WTC11 (cell line): ENCODE measurements around the gene SMARCA2. TPM values are rescaled to one million over a fixed set of nuclear protein-coding genes. Genes with fewer than 3 reads are reported as not detected.

Experiments used
- ATAC-seq: fragments of 200-7000 bp; cut with Tn5 transposase; 2 replicates; pipeline ENCODE4 v1.10.0; 2021; ENCODE audit warnings: mild to moderate bottlenecking, moderate library complexity
- CTCF ChIA-PET: fragments of 300-600 bp; sonication (Branson Sonifier 250); formaldehyde crosslinking; loops from one replicate; lab custom pipeline; 2021; ENCODE audit warnings: antibody characterized with exemption; lab: Charles Lee
- POLR2A ChIA-PET: fragments of 350-600 bp; sonication (Branson Sonifier 250); formaldehyde crosslinking; loops from one replicate; lab custom pipeline; 2021; ENCODE audit warnings: antibody characterized with exemption; lab: Charles Lee
- DNase-seq: peaks from one replicate; pipeline ENCODE4 v3.0.0; 2021; ENCODE audit warnings: low spot score
- H3K27ac Mint-ChIP-seq: 2 replicates; pipeline ENCODE4 v1.8.0; 2021; ENCODE audit warnings: mixed read lengths
- H3K27me3 Mint-ChIP-seq: 2 replicates; pipeline ENCODE4 v1.8.0; 2021; ENCODE audit warnings: low read depth, mild to moderate bottlenecking, moderate library complexity, mixed read lengths
- H3K36me3 Mint-ChIP-seq: 2 replicates; pipeline ENCODE4 v1.8.0; 2021; ENCODE audit warnings: mixed read lengths
- H3K4me1 Mint-ChIP-seq: 2 replicates; pipeline ENCODE4 v1.8.0; 2022; ENCODE audit warnings: mixed read lengths
- H3K4me3 Mint-ChIP-seq: 2 replicates; pipeline ENCODE4 v1.8.0; 2021; ENCODE audit warnings: mild to moderate bottlenecking, moderate library complexity, mixed read lengths
- H3K9me3 Mint-ChIP-seq: 2 replicates; pipeline ENCODE4 v1.8.0; 2021; ENCODE audit warnings: mixed read lengths
- ELF4 ChIP-seq: sonication (generic); formaldehyde crosslinking; IDR thresholded peaks from 2 replicates; pipeline ENCODE4 v1.8.1; 2022; ENCODE audit warnings: low read depth, mild to moderate bottlenecking, moderate library complexity, missing genetic modification reagents
- FOXJ3 ChIP-seq: sonication (generic); formaldehyde crosslinking; IDR thresholded peaks from 2 replicates; pipeline ENCODE4 v1.9.0; 2021; ENCODE audit warnings: missing genetic modification reagents, mild to moderate bottlenecking, borderline replicate concordance
- KAT7 ChIP-seq: sonication (generic); formaldehyde crosslinking; IDR thresholded peaks from 2 replicates; pipeline ENCODE4 v1.8.1; 2023; ENCODE audit warnings: missing genetic modification reagents, mild to moderate bottlenecking, borderline replicate concordance
- NFATC4 ChIP-seq: fragments of 250-450 bp; sonication (Bioruptor Pico); IDR thresholded peaks from 2 replicates; pipeline ENCODE4 v1.9.0; 2021; ENCODE audit warnings: mild to moderate bottlenecking
- NR2C2 ChIP-seq: sonication (generic); formaldehyde crosslinking; IDR thresholded peaks from 2 replicates; pipeline ENCODE4 v1.8.0; 2022; ENCODE audit warnings: mild to moderate bottlenecking, missing genetic modification reagents
- NR3C1 ChIP-seq: sonication (generic); formaldehyde crosslinking; conservative IDR thresholded peaks from 2 replicates; pipeline ENCODE4 v1.8.1; 2023; ENCODE audit warnings: low read depth, mild to moderate bottlenecking, missing genetic modification reagents
- OVOL2 ChIP-seq: fragments of 250-450 bp; sonication (Bioruptor Pico); IDR thresholded peaks from 2 replicates; pipeline ENCODE4 v1.9.0; 2021; ENCODE audit warnings: mild to moderate bottlenecking, borderline replicate concordance
- PRRX2 ChIP-seq: fragments of 250-450 bp; sonication (Bioruptor Pico); IDR thresholded peaks from 2 replicates; pipeline ENCODE4 v1.8.0; 2021; ENCODE audit warnings: mild to moderate bottlenecking
- TEAD1 ChIP-seq: sonication (generic); formaldehyde crosslinking; IDR thresholded peaks from 2 replicates; pipeline ENCODE4 v1.8.0; 2022; ENCODE audit warnings: mild to moderate bottlenecking, missing genetic modification reagents
- ZNF317 ChIP-seq: sonication (generic); formaldehyde crosslinking; IDR thresholded peaks from 2 replicates; pipeline ENCODE4 v1.8.1; 2023; ENCODE audit warnings: low read depth, mild to moderate bottlenecking, moderate library complexity, missing genetic modification reagents, borderline replicate concordance
- total RNA-seq: library from RNA; stranded (reverse); gene quantifications from 3 replicates; pipeline ENCODE4 v1.2.3, GENCODE V29; 2021
- TF ChIP-seq, protein P1 (sequence below): fragments of 200-600 bp; IDR thresholded peaks from 2 replicates; pipeline ENCODE4 v1.8.0; 2022; ENCODE audit warnings: antibody characterized with exemption
- TF ChIP-seq, protein P2 (sequence below): fragments of 250-450 bp; sonication (Bioruptor Pico); IDR thresholded peaks from 2 replicates; pipeline ENCODE4 v1.9.0; 2021; ENCODE audit warnings: mild to moderate bottlenecking
- TF ChIP-seq, protein P3 (sequence below): sonication (generic); formaldehyde crosslinking; IDR thresholded peaks from 2 replicates; pipeline ENCODE4 v1.8.1; 2023; ENCODE audit warnings: mild to moderate bottlenecking, missing genetic modification reagents
- TF ChIP-seq, protein P4 (sequence below): fragments of 250-450 bp; sonication (Bioruptor Pico); IDR thresholded peaks from 2 replicates; pipeline ENCODE4 v1.9.0; 2021; ENCODE audit warnings: mild to moderate bottlenecking, borderline replicate concordance
- TF ChIP-seq, protein P5 (sequence below): fragments of 250-450 bp; sonication (Bioruptor Pico); IDR thresholded peaks from 2 replicates; pipeline ENCODE4 v1.9.0; 2021; ENCODE audit warnings: moderate library complexity, mild to moderate bottlenecking, inconsistent platforms, borderline replicate concordance
- TF ChIP-seq, protein P6 (sequence below): sonication (generic); formaldehyde crosslinking; IDR thresholded peaks from 2 replicates; pipeline ENCODE4 v1.8.1; 2023; ENCODE audit warnings: mild to moderate bottlenecking, missing genetic modification reagents, borderline replicate concordance
- TF ChIP-seq, protein P7 (sequence below): sonication (generic); formaldehyde crosslinking; IDR thresholded peaks from 2 replicates; pipeline ENCODE4 v1.8.1; 2022; ENCODE audit warnings: mild to moderate bottlenecking, missing genetic modification reagents, moderate library complexity, borderline replicate concordance
- TF ChIP-seq, protein P8 (sequence below): sonication (generic); formaldehyde crosslinking; IDR thresholded peaks from 2 replicates; pipeline ENCODE4 v1.8.0; 2022; ENCODE audit warnings: mild to moderate bottlenecking, missing genetic modification reagents

Gene SMARCA2
- total RNA-seq, 1 experiment from 2014 or later = 20.3 TPM

DNA sequence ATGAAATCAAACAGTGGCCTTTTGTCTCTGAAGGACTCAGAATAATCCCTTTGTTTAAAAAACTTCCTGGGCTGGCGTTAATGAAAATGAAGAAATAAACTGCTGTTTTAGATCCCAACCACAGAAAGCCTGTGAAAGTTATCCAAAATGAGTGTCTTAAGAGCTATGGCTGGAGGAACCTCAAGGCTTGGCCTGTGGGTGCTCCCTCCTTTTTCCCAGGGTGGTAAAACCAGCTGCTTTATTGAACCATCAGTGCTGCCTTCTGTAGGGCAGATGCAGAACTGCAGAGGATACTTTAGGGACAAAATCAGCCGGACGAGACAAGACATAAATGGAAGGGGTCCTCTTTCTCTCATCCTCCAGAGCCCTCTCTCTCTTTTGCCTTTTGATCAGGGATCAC, 100.9 kb downstream of the SMARCA2 start:
- Mint-ChIP-seq H3K27me3 (no peaks in the 10 kb centered on the region), H3K4me3 (no peak overlapping the region), H3K27ac (no peak overlapping the region), H3K36me3 (no peaks in the 10 kb centered on the region), H3K9me3 (no peaks in the 10 kb centered on the region), H3K4me1 (no peaks in the 10 kb centered on the region)
- CTCF ChIA-PET = interaction anchor here (0.5 to 2.2 kb wide), 31 partner anchors 9 to 612 kb away, joined by 3 to 13 read pairs (median 4); no protein-coding TSS in a partner anchor
- ATAC-seq = peak; percentile 91
- TF ChIP-seq NR2C2 (no peak), PRRX2 (no peak), NFATC4 (no peak), KAT7 (no peak), ELF4 (CRISPR knock-in tag) (no peak)
- TF ChIP-seq, protein P1, sequence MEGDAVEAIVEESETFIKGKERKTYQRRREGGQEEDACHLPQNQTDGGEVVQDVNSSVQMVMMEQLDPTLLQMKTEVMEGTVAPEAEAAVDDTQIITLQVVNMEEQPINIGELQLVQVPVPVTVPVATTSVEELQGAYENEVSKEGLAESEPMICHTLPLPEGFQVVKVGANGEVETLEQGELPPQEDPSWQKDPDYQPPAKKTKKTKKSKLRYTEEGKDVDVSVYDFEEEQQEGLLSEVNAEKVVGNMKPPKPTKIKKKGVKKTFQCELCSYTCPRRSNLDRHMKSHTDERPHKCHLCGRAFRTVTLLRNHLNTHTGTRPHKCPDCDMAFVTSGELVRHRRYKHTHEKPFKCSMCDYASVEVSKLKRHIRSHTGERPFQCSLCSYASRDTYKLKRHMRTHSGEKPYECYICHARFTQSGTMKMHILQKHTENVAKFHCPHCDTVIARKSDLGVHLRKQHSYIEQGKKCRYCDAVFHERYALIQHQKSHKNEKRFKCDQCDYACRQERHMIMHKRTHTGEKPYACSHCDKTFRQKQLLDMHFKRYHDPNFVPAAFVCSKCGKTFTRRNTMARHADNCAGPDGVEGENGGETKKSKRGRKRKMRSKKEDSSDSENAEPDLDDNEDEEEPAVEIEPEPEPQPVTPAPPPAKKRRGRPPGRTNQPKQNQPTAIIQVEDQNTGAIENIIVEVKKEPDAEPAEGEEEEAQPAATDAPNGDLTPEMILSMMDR = peak; percentile 70
- TF ChIP-seq, protein P2, sequence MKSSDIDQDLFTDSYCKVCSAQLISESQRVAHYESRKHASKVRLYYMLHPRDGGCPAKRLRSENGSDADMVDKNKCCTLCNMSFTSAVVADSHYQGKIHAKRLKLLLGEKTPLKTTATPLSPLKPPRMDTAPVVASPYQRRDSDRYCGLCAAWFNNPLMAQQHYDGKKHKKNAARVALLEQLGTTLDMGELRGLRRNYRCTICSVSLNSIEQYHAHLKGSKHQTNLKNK (CRISPR knock-in tag) = no peak
- peak; percentile 55 for DNase-seq
- POLR2A ChIA-PET = no interaction called here

DNA sequence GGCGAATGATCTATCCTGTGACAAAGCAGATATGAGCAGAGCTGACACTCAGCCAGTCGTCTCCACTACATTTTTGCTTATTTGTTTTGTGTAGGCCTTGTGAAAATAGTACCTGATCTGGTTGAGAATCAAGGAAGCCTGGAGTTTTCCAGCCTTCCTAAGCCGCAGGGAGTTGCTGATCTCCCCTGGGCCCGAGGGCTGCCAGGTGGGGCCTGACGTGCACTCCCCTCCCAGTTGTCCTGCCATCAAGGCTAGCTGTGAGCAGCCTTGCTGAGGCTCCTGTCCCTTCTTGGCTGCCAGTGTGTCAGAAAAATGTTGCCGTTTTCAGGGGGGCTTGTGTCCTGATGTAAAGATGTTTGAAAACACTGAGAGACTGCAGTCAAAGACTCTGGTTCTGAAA, 102.4 kb downstream of the SMARCA2 start:
- CTCF ChIA-PET = no interaction called here

DNA sequence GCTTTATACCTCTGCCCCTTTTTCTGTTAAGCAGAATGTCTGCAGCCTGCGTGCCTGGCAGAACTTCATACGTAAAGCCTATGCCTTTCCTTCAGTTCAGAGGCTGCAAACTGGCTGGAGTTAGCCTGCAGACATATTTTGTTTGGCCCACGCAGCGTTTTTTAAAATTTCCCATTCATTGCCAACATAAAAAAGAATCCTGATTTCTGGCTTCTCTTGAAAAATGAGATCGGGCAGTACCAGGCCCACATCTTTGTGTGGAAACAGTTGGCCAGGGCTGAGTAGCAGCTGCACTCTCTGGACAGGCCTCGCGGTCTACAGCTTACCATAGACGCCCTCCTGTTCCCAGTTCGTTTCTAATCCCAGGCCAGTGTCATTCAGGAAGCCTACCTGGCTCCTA, 104.4 kb downstream of the SMARCA2 start:
- H3K4me1 Mint-ChIP-seq = no peaks in the 10 kb centered on the region
- H3K27ac Mint-ChIP-seq = no peak overlapping the region
- ATAC-seq (no peak), DNase-seq (no peak)
- H3K4me3 Mint-ChIP-seq = no peak overlapping the region
- H3K36me3 Mint-ChIP-seq = no peaks in the 10 kb centered on the region
- H3K27me3 Mint-ChIP-seq = no peaks in the 10 kb centered on the region; the same call in 1 of the 2 replicates
- POLR2A ChIA-PET = no interaction called here
- CTCF ChIA-PET = no interaction called here
- H3K9me3 Mint-ChIP-seq = no peaks in the 10 kb centered on the region
- TF ChIP-seq OVOL2 (CRISPR knock-in tag) = no peak
- TF ChIP-seq ZNF317 (CRISPR knock-in tag) = no peak
- TF ChIP-seq FOXJ3 (CRISPR knock-in tag) = no peak
- TF ChIP-seq NR3C1 = no peak
- TF ChIP-seq, protein P3, sequence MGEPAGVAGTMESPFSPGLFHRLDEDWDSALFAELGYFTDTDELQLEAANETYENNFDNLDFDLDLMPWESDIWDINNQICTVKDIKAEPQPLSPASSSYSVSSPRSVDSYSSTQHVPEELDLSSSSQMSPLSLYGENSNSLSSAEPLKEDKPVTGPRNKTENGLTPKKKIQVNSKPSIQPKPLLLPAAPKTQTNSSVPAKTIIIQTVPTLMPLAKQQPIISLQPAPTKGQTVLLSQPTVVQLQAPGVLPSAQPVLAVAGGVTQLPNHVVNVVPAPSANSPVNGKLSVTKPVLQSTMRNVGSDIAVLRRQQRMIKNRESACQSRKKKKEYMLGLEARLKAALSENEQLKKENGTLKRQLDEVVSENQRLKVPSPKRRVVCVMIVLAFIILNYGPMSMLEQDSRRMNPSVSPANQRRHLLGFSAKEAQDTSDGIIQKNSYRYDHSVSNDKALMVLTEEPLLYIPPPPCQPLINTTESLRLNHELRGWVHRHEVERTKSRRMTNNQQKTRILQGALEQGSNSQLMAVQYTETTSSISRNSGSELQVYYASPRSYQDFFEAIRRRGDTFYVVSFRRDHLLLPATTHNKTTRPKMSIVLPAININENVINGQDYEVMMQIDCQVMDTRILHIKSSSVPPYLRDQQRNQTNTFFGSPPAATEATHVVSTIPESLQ (CRISPR knock-in tag) = no peak
- TF ChIP-seq, protein P4, sequence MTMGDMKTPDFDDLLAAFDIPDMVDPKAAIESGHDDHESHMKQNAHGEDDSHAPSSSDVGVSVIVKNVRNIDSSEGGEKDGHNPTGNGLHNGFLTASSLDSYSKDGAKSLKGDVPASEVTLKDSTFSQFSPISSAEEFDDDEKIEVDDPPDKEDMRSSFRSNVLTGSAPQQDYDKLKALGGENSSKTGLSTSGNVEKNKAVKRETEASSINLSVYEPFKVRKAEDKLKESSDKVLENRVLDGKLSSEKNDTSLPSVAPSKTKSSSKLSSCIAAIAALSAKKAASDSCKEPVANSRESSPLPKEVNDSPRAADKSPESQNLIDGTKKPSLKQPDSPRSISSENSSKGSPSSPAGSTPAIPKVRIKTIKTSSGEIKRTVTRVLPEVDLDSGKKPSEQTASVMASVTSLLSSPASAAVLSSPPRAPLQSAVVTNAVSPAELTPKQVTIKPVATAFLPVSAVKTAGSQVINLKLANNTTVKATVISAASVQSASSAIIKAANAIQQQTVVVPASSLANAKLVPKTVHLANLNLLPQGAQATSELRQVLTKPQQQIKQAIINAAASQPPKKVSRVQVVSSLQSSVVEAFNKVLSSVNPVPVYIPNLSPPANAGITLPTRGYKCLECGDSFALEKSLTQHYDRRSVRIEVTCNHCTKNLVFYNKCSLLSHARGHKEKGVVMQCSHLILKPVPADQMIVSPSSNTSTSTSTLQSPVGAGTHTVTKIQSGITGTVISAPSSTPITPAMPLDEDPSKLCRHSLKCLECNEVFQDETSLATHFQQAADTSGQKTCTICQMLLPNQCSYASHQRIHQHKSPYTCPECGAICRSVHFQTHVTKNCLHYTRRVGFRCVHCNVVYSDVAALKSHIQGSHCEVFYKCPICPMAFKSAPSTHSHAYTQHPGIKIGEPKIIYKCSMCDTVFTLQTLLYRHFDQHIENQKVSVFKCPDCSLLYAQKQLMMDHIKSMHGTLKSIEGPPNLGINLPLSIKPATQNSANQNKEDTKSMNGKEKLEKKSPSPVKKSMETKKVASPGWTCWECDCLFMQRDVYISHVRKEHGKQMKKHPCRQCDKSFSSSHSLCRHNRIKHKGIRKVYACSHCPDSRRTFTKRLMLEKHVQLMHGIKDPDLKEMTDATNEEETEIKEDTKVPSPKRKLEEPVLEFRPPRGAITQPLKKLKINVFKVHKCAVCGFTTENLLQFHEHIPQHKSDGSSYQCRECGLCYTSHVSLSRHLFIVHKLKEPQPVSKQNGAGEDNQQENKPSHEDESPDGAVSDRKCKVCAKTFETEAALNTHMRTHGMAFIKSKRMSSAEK (CRISPR knock-in tag) = no peak
- TF ChIP-seq, protein P5, sequence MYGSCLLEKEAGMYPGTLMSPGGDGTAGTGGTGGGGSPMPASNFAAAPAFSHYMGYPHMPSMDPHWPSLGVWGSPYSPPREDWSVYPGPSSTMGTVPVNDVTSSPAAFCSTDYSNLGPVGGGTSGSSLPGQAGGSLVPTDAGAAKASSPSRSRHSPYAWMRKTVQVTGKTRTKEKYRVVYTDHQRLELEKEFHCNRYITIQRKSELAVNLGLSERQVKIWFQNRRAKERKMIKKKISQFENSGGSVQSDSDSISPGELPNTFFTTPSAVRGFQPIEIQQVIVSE = no peak
- TF ChIP-seq, protein P6, sequence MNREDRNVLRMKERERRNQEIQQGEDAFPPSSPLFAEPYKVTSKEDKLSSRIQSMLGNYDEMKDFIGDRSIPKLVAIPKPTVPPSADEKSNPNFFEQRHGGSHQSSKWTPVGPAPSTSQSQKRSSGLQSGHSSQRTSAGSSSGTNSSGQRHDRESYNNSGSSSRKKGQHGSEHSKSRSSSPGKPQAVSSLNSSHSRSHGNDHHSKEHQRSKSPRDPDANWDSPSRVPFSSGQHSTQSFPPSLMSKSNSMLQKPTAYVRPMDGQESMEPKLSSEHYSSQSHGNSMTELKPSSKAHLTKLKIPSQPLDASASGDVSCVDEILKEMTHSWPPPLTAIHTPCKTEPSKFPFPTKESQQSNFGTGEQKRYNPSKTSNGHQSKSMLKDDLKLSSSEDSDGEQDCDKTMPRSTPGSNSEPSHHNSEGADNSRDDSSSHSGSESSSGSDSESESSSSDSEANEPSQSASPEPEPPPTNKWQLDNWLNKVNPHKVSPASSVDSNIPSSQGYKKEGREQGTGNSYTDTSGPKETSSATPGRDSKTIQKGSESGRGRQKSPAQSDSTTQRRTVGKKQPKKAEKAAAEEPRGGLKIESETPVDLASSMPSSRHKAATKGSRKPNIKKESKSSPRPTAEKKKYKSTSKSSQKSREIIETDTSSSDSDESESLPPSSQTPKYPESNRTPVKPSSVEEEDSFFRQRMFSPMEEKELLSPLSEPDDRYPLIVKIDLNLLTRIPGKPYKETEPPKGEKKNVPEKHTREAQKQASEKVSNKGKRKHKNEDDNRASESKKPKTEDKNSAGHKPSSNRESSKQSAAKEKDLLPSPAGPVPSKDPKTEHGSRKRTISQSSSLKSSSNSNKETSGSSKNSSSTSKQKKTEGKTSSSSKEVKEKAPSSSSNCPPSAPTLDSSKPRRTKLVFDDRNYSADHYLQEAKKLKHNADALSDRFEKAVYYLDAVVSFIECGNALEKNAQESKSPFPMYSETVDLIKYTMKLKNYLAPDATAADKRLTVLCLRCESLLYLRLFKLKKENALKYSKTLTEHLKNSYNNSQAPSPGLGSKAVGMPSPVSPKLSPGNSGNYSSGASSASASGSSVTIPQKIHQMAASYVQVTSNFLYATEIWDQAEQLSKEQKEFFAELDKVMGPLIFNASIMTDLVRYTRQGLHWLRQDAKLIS = no peak

More for the DNA sequence above, 102.4 kb downstream of the SMARCA2 start:
- no peak for ATAC-seq
- TF ChIP-seq, protein P7, sequence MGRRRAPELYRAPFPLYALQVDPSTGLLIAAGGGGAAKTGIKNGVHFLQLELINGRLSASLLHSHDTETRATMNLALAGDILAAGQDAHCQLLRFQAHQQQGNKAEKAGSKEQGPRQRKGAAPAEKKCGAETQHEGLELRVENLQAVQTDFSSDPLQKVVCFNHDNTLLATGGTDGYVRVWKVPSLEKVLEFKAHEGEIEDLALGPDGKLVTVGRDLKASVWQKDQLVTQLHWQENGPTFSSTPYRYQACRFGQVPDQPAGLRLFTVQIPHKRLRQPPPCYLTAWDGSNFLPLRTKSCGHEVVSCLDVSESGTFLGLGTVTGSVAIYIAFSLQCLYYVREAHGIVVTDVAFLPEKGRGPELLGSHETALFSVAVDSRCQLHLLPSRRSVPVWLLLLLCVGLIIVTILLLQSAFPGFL (CRISPR knock-in tag) = no peak
- TF ChIP-seq TEAD1 (CRISPR knock-in tag) = no peak
- TF ChIP-seq, protein P8, sequence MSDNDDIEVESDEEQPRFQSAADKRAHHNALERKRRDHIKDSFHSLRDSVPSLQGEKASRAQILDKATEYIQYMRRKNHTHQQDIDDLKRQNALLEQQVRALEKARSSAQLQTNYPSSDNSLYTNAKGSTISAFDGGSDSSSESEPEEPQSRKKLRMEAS (CRISPR knock-in tag) = no peak
- TF ChIP-seq, all 79 proteins: peak for 0
- Mint-ChIP-seq H3K27ac (no peak overlapping the region), H3K27me3 (no peaks in the 10 kb centered on the region), H3K36me3 (no peaks in the 10 kb centered on the region), H3K4me3 (no peak overlapping the region), H3K9me3 (no peaks in the 10 kb centered on the region), H3K4me1 (no peaks in the 10 kb centered on the region)
- POLR2A ChIA-PET = interaction anchor here (0.5 kb wide), 1 partner anchor 41 kb away, joined by 3 read pairs; no protein-coding TSS in a partner anchor
- no peak for DNase-seq
